Cortex of kidney (tissue), 1 donor: ENCODE measurements around the gene PRIM2.
"Not testable (repeated sequence)": the region's sequence is repeated elsewhere in the genome, so short reads cannot be mapped to it uniquely, and the experiment has no call there.

Source experiments
- DNase-seq: peaks from one replicate; lab custom pipeline; 2025; lab: John Stamatoyannopoulos, UW

Gene PRIM2

DNA sequence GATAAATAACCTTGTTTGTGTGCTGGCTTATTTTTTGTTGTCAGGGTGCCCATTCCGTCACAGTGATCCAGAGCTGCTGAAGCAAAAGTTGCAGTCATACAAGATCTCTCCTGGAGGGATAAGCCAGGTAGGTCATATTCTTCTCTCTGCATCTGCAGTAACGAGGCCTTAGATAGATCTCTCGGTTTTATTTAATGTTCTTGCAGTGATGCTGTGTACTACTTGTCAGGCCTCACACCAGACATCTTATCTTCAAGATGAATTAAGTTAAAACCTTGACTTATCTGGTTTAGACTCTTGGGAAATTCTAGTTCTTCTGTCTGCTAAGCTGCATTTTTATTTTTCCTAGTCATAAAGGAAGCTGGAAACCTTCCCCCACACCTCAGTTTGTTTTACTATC, 288.9 kb downstream of the PRIM2 start:
- DNase-seq = not testable (repeated sequence)

DNA sequence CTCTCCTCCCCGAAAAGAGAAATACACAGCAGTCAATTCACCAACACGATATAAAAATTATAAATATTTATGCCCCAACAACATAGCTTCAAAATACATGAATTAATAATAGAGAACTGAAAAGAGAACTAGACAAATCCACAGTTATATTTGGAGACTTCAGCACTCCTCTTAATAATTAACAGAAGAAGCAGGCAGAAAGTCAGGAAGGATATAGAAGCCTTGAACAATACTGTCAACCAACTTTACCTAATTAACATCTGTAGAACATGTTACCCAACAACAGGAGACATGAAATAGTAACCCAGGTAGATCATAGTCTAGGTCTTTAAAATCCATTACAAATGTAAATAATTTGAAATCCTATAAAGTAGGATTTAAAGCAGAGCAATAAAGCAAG, 293.2 kb downstream of the PRIM2 start:
- not testable (repeated sequence) for DNase-seq

DNA sequence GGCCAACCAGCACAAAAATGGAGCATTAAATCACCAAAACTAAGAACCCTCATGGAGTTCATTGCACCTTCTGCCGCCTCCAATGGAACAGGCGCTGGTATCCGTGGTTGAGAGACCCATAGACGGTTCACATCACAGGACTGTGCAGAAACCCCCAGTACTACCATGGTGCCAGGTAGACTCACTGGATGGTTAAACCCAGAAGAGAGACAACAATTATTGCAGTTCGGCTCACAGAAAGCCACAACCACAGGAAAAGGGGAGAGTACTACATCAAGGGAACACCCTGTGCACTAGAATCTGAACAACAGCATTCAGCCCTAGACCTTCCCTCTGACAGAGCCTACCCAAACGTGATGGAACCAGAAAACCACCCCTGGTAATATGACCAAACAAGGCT, 301.5 kb downstream of the PRIM2 start:
- DNase-seq = not testable (repeated sequence)

DNA sequence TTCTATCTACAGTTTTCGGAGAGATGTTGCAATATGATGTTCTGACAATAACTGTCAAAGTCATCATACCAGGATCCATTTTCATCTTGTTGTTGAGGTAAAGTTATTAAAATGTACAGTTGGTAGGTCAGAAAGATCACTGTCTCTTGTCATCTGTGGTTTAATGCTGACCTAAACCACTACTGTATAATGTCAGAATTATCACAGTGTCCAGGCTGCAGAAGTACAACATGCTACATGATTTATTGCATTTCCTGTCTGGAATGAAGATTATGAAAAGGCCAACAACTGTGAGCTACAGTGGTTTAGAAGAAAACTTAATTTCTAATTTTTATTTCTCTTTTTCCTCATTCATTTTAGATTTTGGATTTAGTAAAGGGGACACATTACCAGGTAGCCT, 314.3 kb downstream of the PRIM2 start:
- DNase-seq = not testable (repeated sequence)

DNA sequence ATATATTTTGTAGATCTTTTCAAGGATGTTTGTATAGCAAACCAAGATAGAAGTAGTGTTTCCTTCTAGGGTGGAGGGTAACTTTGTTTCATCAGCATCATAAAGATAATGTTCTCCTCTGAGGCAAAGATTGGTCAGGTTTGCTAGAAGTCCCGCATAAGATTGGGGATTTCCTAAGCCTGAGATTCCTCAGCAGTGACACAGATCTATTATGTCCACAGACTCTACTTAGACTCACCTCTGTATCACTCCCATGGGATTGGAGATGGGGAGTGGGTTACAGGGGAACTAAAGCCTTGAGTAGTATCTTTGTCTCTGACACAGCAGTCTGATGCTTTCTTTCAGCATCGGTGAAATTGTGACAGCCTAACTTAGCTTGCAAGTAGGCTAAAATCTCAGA, 341.1 kb downstream of the PRIM2 start:
- not testable (repeated sequence) for DNase-seq

DNA sequence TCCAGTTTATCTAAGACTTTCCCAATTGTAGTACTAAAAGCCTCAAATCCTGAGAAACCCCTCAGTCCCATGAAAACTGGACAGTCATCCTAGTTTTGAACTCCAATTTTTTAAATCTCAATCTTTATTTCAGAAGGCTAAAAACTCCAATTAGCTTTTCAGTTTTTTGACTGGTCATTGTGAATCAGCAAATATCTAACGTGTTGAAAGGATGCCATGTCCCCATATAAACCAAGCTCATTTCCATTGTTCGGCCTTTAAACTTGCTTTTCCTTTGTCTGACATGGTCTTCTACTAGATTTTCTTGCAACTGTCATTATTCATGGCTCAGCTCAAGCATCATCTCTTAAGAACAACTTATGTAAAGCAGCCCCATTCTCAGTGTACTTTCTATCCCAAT, 342.4 kb downstream of the PRIM2 start:
- DNase-seq = not testable (repeated sequence)

DNA sequence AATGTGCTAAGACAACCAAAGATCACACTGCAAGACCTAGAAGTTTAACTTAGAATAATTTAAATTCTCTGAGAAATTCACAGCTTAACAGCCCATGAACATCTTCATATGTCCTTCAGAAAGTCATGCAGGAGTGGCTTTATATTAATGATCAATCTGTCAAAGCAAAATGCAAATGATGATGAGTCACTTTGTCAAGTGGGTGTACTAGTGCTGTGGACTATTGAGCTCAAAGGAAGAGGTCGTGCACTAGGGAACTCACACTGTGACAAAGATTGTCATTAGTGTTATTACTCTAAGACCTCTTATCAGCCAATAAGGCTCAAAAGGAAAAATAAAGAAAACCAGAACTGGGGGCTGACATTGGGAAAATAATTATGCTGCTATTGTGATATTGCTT, 343.5 kb downstream of the PRIM2 start:
- not testable (repeated sequence) for DNase-seq

DNA sequence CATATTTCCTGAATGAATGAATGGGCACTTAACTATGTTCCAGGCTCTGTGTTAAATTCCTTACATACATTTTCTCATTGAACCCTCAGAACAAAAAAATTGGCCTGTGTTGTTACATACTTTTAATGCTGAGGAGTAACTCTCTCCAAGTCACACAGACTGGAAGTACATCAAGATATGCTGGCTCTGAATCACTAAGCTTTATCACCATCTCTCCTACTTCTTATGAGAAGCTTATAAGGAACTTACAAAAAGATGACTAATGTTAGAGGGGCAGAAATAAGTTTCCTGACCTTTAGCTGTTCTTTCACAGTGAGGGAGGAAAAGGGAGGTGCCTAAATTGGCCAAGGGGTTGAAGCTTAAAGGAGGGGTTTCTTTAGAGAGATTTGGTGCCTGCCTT, 350.7 kb downstream of the PRIM2 start:
- not testable (repeated sequence) for DNase-seq

DNA sequence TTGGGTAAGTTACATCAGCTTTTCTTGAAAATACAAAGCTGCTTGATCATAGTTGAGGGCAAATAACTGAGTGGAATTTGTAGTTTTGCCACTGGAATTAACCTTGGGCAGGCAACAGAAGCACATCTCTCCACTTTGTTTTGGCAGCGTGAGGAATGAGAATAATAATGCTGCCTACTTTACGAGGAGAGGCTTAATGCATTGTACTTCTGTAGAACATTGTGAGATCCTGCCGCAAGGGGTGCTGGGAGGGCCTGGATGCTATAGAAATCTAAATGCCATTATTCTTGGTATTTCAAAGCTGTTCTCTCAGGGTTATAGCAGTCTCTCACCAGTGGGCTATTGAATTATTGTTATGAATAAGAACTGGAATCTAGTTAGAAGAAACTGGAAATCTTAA, 353.8 kb downstream of the PRIM2 start:
- not testable (repeated sequence) for DNase-seq

DNA sequence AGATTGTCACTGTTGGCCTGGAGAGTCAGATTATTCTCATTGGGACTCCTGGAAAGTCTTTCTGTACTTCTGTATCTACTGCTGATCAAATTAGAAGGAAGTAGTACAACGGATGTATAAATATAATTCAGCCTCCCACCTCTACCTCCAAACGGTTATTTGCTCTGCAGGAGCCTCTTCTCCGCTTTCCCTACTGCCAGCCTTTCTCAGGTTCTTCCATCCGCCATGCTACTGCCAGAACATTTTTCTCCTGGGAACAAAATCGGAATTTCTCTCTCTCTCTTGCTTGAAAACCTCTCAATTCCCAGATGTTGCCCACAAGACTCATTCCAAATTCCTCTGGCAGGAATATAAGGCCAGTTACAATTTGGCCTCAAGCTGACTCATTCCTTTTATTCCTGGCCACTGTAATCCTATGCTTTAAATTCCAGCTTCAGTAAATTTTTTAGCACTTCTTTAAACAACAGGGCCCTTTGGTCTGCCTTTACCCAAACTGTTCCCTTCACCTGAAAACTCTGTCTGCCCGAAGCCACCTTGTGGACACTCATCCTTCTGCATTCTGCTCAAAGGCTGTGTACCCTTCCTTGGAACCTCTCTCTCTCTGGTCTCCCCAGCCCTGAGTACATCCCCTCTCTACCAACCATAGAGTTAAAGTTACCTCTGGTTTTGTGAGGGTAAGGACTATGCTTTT, 354.7 kb downstream of the PRIM2 start:
- not testable (repeated sequence) for DNase-seq

DNA sequence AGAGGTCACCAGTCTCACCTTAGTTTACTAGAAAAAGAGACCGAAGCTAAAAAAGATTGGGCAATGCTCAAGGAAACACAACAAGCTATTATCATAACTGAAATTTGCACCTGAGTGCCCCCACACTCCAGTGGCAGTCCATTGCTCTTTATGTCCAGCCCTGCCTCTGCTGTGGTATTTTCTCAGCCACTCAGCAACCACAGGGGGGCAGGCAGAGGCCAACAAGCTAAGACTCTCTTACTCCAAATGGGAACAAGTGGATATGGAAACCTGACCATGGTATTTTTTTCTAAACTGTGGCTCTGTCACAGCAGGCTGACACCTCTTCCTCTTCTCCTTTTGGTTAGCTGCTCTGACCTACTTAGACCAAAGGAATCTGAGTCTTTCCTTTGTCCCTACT, 355.9 kb downstream of the PRIM2 start:
- not testable (repeated sequence) for DNase-seq

DNA sequence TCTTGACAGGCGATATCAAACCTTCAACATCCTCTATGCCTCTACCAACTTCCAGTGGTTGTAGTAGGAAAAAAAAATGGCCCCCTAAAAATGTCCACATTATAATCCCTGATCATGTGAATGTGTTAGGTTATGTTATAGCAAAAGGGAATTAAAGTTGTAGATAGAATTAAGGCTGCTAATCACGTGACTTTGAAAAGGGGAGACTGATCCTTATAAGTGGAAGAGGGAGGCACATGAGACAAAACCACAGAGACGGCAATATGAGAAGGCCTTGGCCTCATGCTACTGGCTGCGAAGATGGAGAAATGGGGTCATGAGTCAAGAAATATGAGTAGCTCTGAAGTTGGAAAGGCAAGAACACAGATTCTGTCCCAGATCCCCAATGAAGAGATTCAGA, 358.0 kb downstream of the PRIM2 start:
- not testable (repeated sequence) for DNase-seq

DNA sequence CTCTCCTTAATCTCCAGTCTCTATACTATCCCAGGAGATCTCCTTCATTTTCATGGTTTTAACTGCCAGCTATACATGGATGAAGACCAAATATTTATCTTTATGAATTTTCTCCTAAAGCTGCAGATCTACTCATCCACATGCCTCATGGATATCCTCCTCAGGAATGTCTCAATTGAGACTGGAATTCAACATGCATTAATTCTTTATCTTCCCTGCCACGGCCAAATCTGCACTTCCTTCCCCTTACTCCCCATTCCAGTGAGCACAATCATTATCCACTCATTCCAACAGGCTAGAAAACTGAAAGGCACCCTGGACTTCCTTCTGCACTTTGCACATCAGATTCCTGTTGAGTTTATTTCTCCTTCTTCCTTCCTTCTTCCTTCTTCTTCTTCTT, 379.0 kb downstream of the PRIM2 start:
- not testable (repeated sequence) for DNase-seq
